ENCODE results near the gene SLC8B1.
A peak's percentile ranks its signal among the peaks of the same experiment; 100 is the strongest.
"Not testable (repeated sequence)": the region's sequence is repeated elsewhere in the genome, so short reads cannot be mapped to it uniquely, and the experiment has no call there.

SLC8B1 gene

DNA sequence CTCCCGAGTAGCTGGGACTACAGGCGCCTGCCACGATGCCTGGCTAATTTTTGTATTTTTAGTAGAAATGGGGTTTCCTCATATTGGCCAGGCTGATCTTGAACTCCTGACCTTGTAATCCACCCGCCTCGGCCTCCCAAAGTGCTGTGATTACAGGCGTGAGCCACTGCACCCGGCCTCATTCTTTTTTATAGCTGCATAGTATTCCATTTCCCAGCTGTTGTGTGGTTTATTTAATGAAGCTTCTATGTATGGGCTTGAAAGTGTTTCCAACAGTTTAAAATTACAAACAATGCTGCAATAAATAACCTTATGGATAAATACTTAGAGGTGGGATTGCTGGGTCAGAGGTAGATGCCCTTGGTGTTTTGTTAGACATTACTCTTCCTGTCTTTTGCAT, 19.3 kb upstream of the SLC8B1 start:
- DNase-seq: not testable (repeated sequence)

DNA sequence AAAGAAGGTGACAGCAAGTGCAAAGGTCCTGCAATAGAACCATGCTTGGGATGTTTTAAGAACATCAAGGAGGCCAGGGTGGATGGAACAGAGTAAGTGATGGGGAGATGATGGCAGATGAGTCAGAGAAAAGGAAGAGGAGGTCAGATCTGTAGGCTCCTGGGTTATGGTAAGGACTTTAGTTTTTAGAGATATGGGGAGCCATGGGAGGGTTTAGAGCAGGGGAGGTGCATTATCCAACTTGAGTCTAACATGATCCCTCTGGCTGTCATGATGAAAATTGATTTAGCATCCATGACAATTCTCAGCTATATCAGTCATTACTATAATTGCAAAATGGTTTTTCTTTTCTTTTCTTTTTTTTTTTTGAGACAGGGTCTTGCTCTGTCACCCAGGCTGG, 16.2 kb upstream of the SLC8B1 start:
- no peak for DNase-seq

DNA sequence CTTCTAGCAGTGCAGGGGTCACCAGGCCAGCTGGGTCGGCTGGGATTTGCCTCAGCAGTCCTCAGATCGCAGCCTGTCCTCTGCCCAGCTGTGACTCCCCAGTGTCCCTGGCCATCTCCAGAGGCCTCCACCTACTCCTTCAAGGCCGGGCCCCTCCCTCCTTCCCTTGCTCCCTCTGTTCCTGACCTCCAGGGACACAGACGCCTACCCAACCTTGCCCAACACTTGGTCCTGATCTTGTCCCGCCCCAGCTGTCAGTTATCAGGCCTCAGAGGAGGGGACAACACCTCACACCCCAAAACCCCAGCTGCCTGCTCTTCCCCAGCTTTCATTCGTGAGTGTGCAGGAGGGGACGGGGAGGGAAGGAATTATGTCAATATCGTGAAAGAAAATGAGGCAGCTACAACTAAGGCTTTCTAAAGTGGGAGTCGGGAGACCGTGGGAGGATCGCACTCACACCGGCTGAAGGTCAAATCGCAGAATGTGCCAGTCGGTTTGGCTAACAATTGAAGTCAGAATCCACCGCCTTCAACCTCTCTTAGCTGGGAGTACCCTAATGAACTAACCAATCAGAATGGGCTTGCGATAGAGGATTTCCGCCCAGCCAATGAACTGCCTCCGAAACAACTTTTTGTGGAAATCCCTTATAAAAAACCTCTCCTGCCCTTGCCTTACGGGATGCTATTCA, 14.1 kb upstream of the SLC8B1 start:
- DNase-seq: no peak

DNA sequence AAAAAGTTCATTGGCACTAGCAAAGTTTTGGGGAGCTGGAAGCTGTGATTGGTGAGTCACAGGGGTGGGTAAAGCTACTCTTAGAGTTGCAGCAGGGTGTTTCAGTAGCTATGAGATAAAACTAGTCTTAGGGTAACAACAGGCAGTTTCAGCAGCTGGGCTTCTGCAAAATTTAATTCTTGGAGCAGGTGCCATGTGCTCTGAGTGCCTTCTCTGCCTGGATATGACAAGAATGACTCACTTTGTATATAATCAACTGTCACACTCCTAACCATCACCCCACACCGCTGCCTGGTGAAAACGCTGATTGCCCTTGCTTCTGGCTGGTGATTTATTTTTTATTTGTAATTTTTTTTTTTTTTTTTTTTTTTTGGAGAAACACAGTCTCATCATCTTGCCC, 13.0 kb upstream of the SLC8B1 start:
- no peak for DNase-seq

DNA sequence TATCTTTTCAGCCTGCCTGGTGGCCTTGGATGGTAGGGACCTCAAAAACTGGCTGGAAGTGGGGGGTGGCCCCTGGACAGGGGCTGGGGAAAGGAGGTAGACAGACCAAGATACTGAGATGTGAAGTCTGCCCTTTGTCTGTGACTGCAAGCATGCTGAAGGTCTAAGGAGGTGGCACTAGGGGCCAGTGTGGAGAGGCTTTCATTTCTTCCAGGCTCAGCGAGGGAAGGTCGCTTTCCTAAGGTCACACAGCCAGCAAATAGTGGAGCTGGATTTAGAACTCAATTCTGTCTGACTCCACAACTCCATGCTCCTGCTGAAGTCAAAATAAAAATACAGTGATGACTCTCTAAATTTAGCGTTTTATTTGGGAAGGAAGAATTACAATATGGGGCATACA, 12.2 kb upstream of the SLC8B1 start:
- no peak for DNase-seq

DNA sequence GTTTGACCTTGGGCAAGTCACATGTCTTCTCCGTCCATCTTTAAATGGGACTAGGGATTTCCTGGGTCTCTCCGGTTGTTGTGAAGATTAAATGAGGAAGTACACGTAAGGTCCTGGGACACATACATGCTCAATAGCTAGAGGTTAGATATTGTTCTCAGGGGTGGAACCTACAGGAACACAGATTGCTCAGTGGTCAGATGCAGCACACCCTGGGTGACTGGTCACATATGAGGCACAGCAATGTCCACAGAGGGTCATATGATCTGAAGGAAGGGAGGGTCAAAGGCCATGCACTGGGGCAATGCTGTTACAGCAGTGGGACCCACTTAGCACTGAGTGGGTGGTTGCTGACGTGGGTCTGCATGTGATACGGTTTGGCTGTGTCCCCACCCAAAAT, 11.4 kb upstream of the SLC8B1 start:
- DNase-seq: no peak

DNA sequence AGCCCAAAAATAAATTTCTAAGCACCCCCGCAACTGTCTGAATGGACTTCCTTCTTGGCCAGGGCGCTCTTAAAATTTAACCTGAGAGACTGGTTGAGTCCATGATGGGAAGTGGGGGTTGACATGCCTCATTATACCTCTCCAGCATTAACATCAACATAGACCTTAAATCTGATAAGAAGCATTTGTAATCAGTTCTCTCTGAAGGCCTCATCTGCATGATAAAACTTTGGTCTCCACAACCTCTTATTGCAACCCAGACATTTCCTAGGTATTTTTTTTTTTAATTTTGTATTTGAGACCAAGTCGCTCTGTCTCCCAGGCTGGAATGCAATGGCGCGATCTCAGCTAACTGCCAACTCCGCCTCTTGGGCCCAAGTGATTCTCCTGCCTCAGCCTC, 10.4 kb upstream of the SLC8B1 start:
- no peak for DNase-seq

DNA sequence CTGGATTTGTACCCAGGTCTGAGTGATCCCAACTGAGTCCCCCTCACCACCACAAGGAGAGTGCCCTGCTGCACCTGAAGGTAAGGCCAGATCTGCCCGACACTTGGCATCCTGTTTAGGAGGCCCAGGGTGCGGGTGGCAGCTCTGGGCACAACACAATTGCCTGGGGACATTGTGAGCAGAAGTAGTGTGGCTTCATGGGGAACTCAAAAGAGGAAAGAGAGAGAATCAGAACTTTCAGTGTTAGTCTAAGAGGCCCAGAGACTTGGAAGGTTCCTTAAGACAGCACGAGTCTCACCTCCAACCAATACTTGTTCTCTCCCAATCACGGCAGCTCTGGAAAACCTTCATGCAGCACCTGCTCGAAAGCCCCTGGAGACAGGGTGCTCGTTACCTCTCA, 6.6 kb upstream of the SLC8B1 start:
- DNase-seq: no peak

DNA sequence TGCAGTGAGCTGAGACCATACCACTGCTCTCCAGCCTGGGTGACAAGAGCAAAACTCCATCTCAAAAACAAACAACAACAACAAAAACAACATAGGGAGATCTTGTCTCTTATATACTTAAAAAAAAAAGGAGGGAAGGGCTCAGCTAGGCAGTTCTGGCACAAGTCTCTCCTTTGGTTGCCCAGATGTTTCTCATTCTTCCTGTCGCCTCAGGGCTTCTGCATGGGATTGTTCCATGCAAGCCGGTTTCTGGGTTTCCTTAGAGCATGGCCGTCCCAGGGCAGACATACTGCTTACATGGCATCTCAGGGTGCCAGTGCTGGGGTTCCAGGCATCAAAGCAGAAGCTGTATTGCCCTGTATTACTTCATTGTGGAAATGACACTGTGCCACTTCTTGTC, 5.2 kb upstream of the SLC8B1 start:
- DNase-seq: no peak

DNA sequence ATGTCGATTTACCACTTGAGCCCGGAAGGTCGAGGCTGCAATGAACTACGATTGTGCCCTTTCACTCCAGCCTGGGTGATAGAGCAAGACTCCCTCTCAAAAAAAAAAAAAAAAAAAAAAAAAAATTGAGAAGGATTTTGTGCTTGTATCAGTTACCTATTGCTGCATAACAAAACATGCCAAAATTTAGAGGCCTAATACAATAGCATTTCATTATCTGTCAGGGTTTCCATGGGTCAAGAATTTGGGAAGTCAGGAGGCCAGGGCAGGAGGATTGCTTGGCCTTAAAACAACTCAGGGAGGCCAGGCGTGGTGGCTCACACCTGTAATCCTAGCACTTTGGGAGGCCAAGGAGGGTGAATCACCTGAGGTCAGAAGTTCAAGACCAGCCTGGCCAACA, 4.6 kb upstream of the SLC8B1 start:
- DNase-seq: no peak

DNA sequence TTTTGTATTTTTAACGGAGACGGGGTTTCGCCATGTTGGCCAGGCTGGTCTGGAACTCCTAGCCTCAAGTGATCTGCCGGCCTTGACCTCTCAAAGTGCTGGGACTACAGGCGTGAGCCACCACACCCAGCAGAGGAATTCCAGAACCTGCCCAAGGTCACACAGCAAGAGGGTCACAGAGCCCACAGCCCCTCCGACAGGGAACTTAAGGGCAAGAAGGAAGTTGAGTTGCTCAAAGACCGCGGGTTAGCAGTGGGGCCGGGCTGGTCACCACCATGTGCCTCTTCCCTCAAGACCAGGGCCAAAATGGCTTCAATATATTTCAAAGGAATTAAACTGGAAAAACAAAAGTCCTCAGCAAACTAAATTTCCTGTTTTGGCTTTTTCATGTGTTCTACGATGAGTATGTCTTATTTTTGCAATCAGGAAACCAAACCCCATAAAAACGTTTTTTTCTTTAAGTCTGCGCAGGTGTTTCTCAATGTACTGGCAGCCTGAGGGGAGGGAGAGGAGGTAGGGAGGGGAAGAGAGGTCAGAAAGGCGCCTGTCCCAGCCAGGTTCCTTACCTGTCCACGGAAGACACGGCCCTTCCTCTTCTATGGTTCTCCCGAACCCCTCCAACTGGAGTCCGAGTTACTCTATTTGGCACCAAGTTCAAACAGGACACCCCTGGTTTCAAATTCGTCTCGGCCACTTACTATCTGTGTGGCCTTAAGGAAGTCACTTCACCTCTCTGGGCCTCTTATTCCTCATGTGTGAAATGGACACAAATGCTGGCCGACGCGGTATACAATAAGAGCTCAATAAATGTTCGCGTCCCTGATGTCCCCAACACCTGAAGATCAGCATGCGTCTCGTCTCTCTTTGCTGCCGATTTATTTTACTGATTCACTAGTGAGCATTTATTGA, 778 bp downstream of the SLC8B1 start:
- peak in 2 of 5 donors; percentile 5 to 22 for DNase-seq

DNA sequence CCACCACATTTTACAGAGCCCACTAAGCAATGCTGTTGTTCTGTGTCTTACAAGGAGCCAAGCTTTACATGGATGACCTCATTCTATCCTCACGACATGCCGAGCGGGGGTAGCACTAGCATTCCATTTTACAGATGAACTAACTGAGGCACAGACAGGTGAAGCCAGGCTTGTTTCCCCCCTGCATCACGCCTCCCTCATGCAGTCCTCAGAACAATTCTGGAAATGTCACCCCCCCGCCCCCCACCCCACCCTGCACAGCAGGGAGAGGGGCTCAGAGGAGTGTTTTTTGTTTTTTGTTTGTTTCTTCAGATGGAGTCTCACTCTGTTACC, 1.5 kb downstream of the SLC8B1 start:
- no peak for DNase-seq

DNA sequence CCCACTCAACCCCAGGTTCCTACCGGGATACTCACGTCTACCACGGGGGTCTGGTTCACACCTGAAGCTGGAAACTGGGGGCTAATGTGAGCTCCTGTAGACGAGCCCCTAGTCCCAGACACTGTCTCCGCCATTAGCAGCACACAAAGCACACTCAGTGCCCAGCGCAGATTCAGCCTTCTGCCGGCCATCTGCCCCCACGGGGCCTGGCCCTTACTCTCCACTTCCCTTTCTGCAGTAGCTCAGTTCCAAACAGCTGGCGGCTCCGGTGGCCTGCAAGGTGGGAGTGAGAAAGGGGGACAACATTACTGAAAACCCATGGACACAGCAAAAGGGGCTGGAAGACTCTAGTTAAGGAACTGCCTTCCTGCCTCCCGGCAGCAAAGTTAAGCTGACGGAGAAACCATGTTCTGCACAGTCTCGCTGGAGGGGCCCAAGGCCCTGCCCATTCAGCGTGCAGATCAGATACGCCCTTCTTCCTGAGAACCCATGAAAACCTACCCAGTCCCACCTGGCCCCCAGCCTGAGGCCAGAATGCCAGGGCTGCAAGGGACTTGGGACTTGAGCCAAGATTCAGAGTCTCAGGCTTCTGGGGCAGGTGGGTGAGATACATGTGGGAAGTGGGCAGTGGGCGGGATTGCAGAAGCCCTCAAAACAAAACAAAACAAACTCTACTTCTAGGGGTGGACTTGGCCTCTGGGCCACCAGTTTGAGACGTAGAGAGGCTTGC, 2.1 kb downstream of the SLC8B1 start:
- no peak for DNase-seq

DNA sequence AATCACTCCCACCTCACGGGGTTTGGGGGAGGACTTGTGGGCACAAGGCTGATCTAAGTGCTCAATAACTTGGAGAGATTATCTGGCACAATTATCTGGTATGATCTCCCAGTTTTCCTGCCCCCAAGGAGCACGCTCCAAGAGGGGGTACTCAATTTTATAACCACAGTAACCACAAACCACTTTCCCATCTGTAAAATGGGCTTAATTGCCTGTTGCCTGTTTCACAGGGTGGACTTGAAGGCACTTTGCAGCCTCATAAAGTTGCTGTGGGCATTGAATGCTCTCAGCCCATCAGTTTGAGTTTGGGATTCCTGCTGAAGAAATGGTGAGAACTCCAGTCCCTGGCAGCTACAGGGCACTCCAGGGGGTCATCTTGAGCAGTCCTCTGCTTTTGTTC, 4.4 kb downstream of the SLC8B1 start:
- DNase-seq: no peak

DNA sequence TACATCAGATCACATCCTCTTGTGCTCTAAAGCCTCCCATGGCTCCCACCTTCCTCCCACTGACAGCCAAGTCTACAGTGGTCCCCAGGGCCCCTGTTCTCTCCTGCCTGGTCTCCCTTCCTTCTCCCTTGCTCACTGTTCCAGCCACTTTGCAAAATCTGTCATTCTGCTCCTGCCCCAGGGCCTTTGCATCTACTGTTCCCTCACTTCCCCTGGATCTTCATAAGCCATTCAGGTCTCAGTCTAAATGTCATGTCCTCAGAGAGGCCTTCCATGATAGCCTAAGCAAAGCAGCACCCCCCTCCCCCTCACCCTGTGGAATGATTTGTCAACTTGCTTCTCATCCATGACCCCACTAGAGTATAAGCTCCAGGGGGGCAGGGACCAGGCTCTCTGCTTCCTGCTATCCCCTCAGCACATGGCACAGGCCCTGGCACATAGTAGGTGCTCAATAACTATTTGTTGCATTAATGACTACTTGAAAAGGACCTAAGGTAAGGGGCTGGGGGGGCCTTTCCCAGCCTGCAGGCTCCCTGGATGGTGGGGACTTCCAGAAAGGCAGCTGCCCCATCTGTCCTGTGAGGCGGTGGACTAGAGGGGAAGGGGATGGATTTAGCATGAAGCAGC, 5.0 kb downstream of the SLC8B1 start:
- no peak for DNase-seq

DNA sequence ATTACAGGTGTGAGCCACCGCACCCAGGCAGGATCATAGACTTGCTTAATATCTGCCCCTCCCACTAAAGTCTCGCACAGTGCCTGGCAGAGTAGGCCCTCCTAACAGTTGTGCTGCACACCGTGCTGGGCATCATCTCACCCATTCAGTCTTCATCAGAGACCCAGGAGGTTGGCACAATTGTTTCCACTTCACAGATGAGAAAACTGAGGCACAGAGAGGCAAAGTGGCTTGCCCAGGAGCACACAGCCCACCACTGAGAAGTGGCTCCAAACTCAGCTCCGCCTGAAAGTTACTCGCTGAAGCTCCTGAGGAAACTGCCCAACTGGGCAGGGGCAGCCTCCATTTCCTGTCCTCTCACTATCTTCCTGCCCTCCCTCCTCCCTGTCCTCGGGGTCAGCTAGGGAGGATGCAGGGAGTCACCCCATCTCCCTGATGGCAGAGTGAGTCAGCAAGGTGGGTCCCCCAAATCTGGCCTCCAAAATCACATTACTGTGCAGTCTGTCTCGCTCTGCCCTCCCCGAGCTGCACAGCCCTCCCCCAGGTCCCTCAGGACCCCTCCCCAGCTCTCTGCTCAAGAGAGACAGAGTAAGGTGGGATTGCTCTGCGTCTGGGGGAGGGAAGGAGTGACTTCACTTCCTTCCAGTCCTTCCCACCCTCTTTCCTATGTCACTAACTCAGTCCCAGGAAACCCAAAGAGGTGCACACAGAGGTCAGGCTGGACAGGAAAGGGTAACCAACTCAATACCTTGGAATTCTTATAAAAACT, 5.7 kb downstream of the SLC8B1 start:
- DNase-seq: no peak

DNA sequence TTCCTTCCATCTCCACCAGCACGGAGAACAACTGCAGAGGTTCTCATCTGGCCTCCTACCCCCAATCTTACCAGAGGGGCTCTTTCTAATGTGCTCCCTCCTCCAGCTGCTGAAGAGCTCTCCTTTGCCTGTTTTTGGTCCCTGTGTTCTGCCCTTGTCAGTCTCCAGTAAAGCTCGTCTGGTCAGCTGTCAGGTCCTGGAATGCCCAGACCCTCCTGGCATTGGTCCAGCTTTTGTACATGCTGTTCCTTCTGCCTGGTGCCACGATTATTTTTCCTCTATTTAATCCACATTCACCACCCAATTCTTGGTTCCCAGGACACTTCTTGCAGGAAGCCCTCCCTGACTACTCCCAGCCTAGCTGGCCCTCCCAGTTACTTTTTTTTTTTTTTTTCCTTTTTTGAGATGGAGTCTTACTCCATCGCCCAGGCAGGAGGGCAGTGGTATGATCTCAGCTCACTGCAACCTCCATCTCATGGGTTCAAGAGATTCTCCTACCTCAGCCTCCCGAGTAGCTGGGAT, 6.5 kb downstream of the SLC8B1 start:
- DNase-seq: no peak

DNA sequence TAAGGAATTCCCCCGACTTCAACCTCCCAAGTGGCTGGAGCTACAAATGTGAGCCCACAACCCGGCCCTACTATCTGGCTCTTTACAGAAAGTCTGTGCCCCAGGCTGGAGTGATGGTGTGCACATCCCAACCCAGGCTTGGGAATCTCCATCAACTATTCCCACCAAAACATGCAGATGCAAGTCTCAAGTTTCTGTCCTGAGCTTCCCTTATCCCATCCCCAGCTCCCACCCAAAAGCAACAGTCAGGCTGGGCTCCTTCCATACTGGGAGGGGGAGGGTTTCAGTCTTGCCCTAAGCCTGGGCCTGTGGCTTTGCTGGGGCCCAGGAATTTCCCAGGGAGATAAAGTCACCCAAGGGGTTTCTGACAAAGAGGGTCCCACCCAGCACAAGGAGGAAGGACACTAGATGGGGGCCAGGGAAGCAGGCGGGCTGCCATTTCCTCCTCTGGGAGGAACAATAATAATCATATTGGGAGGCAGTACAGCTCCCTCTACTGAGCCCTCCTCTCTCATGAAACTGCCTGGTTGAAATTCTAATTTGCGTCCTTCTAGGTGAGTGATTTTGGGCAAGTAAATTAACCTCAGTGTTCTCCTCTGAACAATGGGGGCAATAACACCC, 8.0 kb downstream of the SLC8B1 start:
- no peak for DNase-seq

DNA sequence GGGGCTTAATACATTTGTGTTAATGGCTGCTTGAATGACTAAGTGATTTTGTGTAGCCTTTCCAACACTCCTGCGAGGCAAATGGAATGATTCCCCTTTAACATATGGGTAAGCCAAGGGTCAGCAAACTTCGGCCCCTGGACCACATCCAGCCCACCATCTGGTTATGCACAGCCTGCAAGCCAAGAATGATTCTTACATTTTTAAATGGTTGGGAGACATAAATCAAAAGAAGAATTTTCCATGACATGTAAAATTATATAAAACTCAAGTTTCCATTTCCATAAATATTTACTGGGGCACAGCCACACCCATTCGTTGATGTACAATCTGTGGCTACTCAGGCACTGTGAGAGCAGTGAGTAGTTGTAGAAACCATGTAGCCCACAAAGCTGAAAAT, 9.0 kb downstream of the SLC8B1 start:
- DNase-seq: no peak

DNA sequence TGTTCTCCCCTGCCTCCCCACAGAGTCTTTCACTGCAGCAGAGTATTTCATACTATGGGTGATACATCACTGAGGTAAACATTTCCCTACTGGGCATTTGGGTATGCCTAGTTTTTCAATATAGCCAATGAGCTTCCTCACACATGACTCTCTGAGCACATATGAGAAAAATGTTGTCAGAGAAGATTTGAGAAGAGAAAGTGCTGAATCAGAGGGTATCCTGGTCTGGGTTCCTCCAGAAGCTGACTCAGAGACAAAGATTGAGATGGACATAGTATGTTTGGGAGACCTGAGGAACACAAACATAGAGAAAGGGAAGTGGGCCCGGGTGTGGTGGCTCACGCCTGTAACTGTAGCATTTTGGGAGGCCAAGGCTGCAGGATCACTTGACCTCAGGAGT, 12.6 kb downstream of the SLC8B1 start:
- no peak for DNase-seq

DNA sequence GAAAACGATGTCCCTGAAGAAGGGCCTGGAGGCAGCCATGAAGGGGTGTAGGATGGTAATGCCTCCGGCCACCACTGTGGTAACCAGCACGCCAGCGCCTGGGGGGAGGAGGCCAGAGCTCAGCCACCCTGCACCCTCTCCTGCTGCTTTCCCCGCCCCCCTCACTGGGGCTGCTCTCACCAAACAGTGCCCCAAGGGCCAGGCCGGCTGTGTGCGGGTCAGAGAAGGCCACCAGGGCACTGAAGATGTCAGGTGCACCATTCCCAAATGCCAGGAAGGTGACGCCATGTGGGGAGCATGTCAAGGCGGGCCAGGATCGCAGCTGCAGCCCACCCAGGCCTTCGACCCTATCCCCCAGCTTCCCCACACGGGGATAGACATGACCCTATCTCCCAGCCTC, 14.5 kb downstream of the SLC8B1 start:
- DNase-seq: no peak

Measured in T-helper 1 cell (primary cell).